Fibroblast of lung (primary cell): Measurements from ENCODE around the gene SLC12A4. TPM values are rescaled to one million over a fixed set of nuclear protein-coding genes. Genes with fewer than 3 reads are reported as not detected.

Experiments
- DNase-seq, 2 donors: peaks; one replicate each; pipeline versions ENCODE4 v3.0.0 to v3.0.0-alpha.2; 2010; ENCODE audit warnings: low read depth in 2 of 2
- H2AFZ ChIP-seq: 2 replicates; pipeline ENCODE4 v1.5.1; 2012; ENCODE audit warnings: low read length, control low read depth, inconsistent platforms
- H3K27ac ChIP-seq: 2 replicates; pipeline ENCODE4 v1.5.1; 2011; ENCODE audit warnings: low read length, control low read depth; ENCODE audit not compliant: insufficient read depth
- H3K27me3 ChIP-seq: 2 replicates; pipeline ENCODE4 v1.5.1; 2011; ENCODE audit warnings: mild to moderate bottlenecking, low read length; ENCODE audit not compliant: control insufficient read depth, insufficient read depth
- H3K36me3 ChIP-seq: 2 replicates; pipeline ENCODE4 v1.5.1; 2011; ENCODE audit warnings: low read length; ENCODE audit not compliant: control insufficient read depth, insufficient read depth
- H3K4me1 ChIP-seq: 2 replicates; pipeline ENCODE4 v1.5.1; 2011; ENCODE audit warnings: low read length; ENCODE audit not compliant: control insufficient read depth, insufficient read depth; ENCODE audit errors: extremely low read depth
- H3K4me2 ChIP-seq: 2 replicates; pipeline ENCODE4 v1.5.1; 2011; ENCODE audit warnings: low read length, control low read depth; ENCODE audit not compliant: insufficient read depth; ENCODE audit errors: extremely low read depth
- H3K4me3 ChIP-seq, 4 experiments: fragments of 200-600 bp in 1 of 4; sonication (generic) in 1 of 4; replicated peaks in 1 of 4; 2 replicates each; pipeline ENCODE4 v1.5.1; 2011 to 2016; ENCODE audit warnings: low read length in 4 of 4, low read depth in 3 of 4, mild to moderate bottlenecking in 3 of 4, control low read depth in 2 of 4, inconsistent platforms in 1 of 4, mixed read lengths in 1 of 4; ENCODE audit not compliant: insufficient read depth in 1 of 4; ENCODE audit errors: control extremely low read depth in 1 of 4
- H3K79me2 ChIP-seq: 2 replicates; pipeline ENCODE4 v1.5.1; 2012; ENCODE audit warnings: mild to moderate bottlenecking, low read length, inconsistent platforms; ENCODE audit not compliant: control insufficient read depth, insufficient read depth
- H3K9ac ChIP-seq: 2 replicates; pipeline ENCODE4 v1.5.1; 2011; ENCODE audit warnings: mild to moderate bottlenecking, low read length, control low read depth; ENCODE audit not compliant: insufficient read depth
- H3K9me3 ChIP-seq: 2 replicates; pipeline ENCODE4 v1.5.1; 2012; ENCODE audit warnings: low read depth, low read length; ENCODE audit not compliant: control insufficient read depth, insufficient read depth
- H4K20me1 ChIP-seq: 2 replicates; pipeline ENCODE4 v1.5.1; 2011; ENCODE audit warnings: low read length; ENCODE audit not compliant: control insufficient read depth, insufficient read depth; ENCODE audit errors: extremely low read depth
- EZH2 ChIP-seq: IDR thresholded peaks from 2 replicates; pipeline ENCODE4 v1.5.1; 2012; ENCODE audit warnings: low read length, control low read depth, mild to moderate bottlenecking; ENCODE audit errors: missing control alignments
- polyA plus RNA-seq, 2 donors: library from polyadenylated mRNA; depleted of rRNA in 1 of 2; stranded (reverse) in 1 of 2; unstranded in 1 of 2; fragments of >200 nt; gene quantifications; 2 replicates each; pipeline ENCODE4 v1.2.1, GENCODE V29; 2011 to 2012; ENCODE audit warnings: missing spikeins in 1 of 2
- total RNA-seq: library from RNA; depleted of rRNA; stranded (reverse); fragments of >200 nt; gene quantifications from 2 replicates; pipeline ENCODE4 v1.2.1, GENCODE V29; 2014
- TF ChIP-seq, protein P1 (sequence below), 2 donors: IDR thresholded peaks in 1 of 2; conservative IDR thresholded peaks in 1 of 2; 1 replicate in 1 of 2; 2 replicates in 1 of 2; pipeline ENCODE4 v1.5.1; 2011 to 2012; ENCODE audit warnings: low read length in 2 of 2, control low read depth in 1 of 2, inconsistent platforms in 1 of 2, low read depth in 1 of 2, mild to moderate bottlenecking in 1 of 2

SLC12A4 gene
- total and polyA plus RNA-seq, 2 donors (not counting 1 experiment from before 2014, with no cell fraction given) = 42.2 to 120 TPM

DNA sequence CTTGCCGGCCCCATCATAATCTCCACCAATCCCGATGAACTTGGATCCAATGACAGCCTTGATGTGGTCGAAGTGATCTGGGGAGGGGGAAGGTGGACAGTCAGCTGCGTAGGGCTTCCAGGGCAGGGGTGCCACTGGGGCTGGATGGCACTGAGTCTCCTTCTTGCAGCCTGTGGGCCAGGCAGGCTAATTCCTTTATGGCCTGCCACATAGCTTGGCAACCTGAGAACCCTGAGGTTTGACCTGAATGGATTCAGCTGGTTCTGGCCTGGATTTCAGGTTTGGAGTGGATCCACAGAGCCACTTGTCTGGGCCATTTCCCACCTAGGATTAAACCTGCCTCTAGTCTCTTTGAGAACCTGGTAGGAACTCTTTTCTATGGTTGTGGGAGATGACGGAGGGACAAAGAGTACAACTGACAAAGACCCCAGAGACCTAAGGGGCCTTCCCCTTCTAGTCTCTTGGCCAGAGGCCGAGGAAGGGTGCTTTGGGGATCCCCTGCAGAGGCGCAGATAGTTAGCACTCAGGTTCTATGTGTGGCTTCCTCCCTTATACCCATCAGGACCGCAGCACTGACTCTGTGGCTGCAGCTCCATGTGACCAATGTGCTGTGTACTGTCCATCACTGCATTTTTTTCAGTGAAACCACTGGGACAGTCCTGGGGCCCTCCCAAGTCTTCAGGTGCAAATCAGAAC, 21.0 kb upstream of the SLC12A4 start:
- no peak overlapping the region for H3K4me2 ChIP-seq
- no peak for TF ChIP-seq EZH2
- TF ChIP-seq, protein P1, sequence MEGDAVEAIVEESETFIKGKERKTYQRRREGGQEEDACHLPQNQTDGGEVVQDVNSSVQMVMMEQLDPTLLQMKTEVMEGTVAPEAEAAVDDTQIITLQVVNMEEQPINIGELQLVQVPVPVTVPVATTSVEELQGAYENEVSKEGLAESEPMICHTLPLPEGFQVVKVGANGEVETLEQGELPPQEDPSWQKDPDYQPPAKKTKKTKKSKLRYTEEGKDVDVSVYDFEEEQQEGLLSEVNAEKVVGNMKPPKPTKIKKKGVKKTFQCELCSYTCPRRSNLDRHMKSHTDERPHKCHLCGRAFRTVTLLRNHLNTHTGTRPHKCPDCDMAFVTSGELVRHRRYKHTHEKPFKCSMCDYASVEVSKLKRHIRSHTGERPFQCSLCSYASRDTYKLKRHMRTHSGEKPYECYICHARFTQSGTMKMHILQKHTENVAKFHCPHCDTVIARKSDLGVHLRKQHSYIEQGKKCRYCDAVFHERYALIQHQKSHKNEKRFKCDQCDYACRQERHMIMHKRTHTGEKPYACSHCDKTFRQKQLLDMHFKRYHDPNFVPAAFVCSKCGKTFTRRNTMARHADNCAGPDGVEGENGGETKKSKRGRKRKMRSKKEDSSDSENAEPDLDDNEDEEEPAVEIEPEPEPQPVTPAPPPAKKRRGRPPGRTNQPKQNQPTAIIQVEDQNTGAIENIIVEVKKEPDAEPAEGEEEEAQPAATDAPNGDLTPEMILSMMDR (conservative IDR thresholded peaks at IDR 0.05 in 1 of 2, IDR thresholded peaks at IDR 0.05 in 1 of 2; ENCODE audit: low read depth in 1 of 2, low read length in 2 of 2) = no peak
- peaks cover 6% of the 10 kb centered on the region for H3K4me1 ChIP-seq
- H3K27ac ChIP-seq = no peak overlapping the region
- H3K9ac ChIP-seq = no peak overlapping the region
- H3K9me3 ChIP-seq = no peaks in the 10 kb centered on the region
- H3K27me3 ChIP-seq = no peaks in the 10 kb centered on the region
- no peak overlapping the region for H3K4me3 ChIP-seq
- no peaks in the 10 kb centered on the region for H4K20me1 ChIP-seq
- H2AFZ ChIP-seq = no peak overlapping the region
- H3K79me2 ChIP-seq = no peaks in the 10 kb centered on the region
- no peaks in the 10 kb centered on the region for H3K36me3 ChIP-seq
- DNase-seq = no peak

DNA sequence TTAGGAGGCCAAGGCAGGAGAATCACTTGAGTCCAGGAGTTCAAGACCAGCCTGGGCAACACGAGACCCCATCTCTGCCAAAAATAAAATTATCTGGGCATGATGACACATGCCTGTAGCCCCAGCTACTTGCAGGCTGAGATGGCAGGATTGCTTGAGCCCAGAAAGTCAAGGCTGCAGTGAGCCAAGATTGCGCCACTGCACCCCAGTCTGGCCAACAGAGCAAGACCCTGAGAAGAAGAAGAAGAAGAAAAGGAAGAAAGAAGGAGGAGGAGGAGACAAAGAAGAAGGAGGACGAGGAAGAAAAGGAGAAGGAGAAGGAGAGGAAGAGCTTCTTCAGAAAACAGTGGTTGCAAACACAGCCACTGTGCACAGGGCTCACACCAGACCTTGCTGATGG, 20.2 kb upstream of the SLC12A4 start:
- no peak for DNase-seq
- Histone ChIP-seq H2AFZ (no peak overlapping the region), H3K4me2 (no peak overlapping the region), H3K79me2 (no peaks in the 10 kb centered on the region), H3K36me3 (no peaks in the 10 kb centered on the region), H3K9me3 (no peaks in the 10 kb centered on the region), H3K4me1 (peaks cover 6% of the 10 kb centered on the region), H3K27me3 (no peaks in the 10 kb centered on the region), H3K27ac (no peak overlapping the region), H3K4me3 (no peak overlapping the region), H3K9ac (no peak overlapping the region), H4K20me1 (no peaks in the 10 kb centered on the region)
- TF ChIP-seq EZH2 = no peak
- TF ChIP-seq, protein P1 (conservative IDR thresholded peaks at IDR 0.05 in 1 of 2, IDR thresholded peaks at IDR 0.05 in 1 of 2; ENCODE audit: low read depth in 1 of 2, low read length in 2 of 2) = no peak

DNA sequence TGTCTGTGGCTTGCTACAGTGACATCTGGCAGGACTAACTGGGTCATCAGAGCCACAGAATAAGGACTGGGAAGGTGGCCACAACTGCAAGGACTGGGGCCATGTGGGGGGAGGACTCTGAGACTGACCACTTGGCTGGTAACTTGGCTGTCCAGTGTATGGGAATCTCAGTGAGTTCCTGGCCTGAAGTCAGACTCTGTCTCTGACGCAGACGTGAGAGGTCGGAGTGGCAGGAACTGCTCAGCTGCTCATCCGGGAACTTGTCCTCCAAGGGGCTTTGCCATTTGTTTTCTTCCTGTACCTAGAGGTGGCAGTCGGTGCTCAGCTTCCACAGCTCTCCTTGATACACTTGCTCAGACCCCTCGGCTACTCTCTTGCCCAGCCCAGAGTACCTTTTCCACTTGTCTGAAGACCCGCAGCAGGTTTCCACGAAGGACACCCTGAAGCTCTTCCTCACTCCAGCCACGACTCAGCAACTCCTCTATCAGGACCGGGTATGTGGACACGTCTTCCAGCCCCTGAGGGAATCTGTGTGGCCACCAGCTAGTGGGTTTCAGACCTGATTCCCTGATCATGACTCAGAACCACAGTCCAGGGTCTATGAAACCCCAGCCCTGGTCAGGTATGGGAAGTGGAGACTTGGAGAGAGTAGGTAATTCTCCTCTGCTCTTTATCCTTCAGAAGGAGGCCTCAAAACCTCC, 19.2 kb upstream of the SLC12A4 start:
- peak; percentile 13 to 31 for DNase-seq
- Histone ChIP-seq H3K79me2 (no peaks in the 10 kb centered on the region), H3K36me3 (no peaks in the 10 kb centered on the region), H4K20me1 (no peaks in the 10 kb centered on the region), H3K27me3 (no peaks in the 10 kb centered on the region), H3K9ac (no peak overlapping the region), H3K27ac (no peak overlapping the region), H2AFZ (peak overlapping the region; percentile 48), H3K4me3 (no peak overlapping the region), H3K4me2 (no peak overlapping the region), H3K9me3 (no peaks in the 10 kb centered on the region), H3K4me1 (peaks cover 4% of the 10 kb centered on the region)
- TF ChIP-seq EZH2 = no peak
- TF ChIP-seq, protein P1 (conservative IDR thresholded peaks at IDR 0.05 in 1 of 2, IDR thresholded peaks at IDR 0.05 in 1 of 2; ENCODE audit: low read depth in 1 of 2, low read length in 2 of 2) = no peak
